Melanocyte of skin (primary cell): ENCODE data around the gene RHEB. TPM values are rescaled to one million over a fixed set of nuclear protein-coding genes. Genes with fewer than 3 reads are reported as not detected.

ENCODE experiments used
- small RNA-seq, 2 donors: library from RNA; depleted of rRNA; stranded (forward); fragments of <200 nt; gene quantifications; one replicate each; pipeline ENCODE3, GENCODE V24; 2012
- total RNA-seq, 2 donors: library from RNA; depleted of rRNA; stranded (reverse); fragments of >200 nt; gene quantifications; 2 replicates each; pipeline ENCODE4 v1.2.3, GENCODE V29; 2012

The RHEB gene, protein sequence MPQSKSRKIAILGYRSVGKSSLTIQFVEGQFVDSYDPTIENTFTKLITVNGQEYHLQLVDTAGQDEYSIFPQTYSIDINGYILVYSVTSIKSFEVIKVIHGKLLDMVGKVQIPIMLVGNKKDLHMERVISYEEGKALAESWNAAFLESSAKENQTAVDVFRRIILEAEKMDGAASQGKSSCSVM
- 10 to 100 TPM; 62.3 to 68.3 TPM for total RNA-seq

DNA sequence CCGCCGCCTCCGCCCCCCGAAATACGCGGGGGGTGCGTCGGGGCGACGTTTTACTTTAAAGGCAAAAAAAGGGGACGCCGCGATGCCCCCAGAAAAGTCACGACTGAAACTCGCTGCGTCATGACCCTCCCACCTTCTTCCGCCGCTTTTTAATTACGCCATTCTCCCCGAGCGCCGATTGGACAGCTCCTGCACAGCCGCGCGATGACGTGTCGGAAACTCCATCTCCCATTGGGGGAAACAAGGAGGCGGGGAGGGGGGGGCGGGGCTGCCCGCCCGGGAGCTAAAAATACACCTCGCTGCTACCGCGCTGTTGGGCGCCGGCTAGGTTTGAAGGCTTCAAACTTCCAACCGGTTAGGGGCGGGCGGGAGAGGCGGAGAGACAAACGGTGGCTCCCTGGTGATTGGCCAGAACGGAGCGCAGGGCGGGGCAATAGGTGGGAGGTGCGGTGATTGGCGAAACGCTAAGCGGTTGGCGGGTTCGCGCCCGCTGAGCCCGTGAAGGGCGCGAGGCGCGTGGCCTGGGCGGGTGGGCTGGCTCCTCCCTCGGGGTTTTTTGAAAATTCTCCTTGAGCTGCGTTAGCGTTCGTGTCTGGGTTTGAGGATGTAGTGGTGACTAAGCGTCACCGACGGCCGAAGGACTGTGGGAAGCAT lies at the start of gene RHEB:
Gene RHEB, minus strand, starts transcription at position 131 of the 654 bp plus-strand sequence. CDS start 384 bp downstream, outside the sequence.

DNA sequence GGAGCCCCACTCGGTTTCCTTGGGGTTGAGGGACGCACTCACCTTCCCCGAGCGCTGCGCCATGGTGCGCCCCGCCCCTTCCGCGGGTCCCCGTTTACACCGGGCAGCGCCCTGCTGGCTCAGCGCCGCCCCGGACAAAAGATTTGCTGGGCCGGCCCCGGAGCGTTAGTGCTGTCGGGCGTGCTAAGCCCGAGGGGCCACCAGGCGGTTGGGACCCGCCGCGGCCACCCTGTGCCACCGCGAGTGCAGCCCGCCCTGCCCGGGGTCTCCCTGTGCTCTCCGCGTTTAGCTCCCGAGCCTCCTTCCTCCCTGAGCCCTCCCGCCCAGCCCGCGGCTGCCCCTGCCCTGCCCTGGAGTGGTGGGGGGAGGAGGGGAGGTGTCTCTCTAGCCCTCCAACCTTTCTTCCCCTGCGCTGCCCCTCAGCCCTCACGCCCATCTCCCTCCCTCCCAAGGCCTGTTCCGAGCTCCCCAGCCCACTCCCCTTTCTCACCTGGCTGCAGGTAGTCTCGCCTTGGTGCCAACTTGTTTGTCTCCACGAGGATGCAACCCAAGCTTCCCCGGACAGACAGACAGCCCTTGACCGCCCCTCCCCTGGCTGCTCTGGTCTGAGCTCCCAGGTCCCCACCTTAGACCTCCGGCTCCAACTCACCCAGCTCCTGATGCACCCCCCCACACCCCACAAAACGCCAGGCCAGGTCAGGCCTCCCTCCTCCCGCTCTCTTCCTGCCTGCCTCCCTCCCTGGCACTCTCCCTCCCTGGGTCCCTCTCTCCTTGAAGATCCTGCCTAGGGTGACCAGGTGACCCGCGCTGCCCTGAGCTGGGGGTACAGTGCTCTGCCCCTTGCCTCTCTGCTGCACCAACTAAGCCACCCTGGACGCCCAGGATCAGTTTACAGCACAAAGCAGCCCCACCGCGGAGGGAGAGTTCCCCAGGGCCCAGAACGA lies 79.6 kb downstream of the RHEB start, which contains the start of gene CRYGN:
Gene CRYGN, minus strand, starts transcription at position 287 of the 944 bp plus-strand sequence. Its CDS starts 224 bp downstream, at position 63.

Small RNA genes within 50 kb of the gene (small RNA-seq; reads per million reads assigned to genes)
- 0 reads per million in 2 donors for gene MIR3907
- gene RN7SL76P, result 0 reads per million in 2 donors

Other genes starting within 250 kb of the RHEB start
- gene NUB1, start 178.1 kb downstream of the RHEB start, total RNA-seq, result 10 to 100 TPM; 32.7 to 34.0 TPM
- gene WDR86, start 109.9 kb downstream of the RHEB start, total RNA-seq, result under 1 TPM in 1 of 2 donors, not detected in 1; 0.69 TPM
- not detected for gene CRYGN, start 79.8 kb downstream of the RHEB start, total RNA-seq